ENCODE data around the gene INPP1.
A peak's percentile ranks its signal among the peaks of the same experiment; 100 is the strongest.

Gene INPP1

GRCh38 chr2:190323406-190323805 is 20.0 kb upstream of the INPP1 start:
- H3K27ac ChIP-seq = no peak overlapping the region
- no peak for TF ChIP-seq ZFX (IDR thresholded peaks at IDR 0.05)

GRCh38 chr2:190325588-190325987 is 17.8 kb upstream of the INPP1 start:
- H3K27ac ChIP-seq = no peak overlapping the region
- TF ChIP-seq CTCF (conservative IDR thresholded peaks at IDR 0.05) = no peak
- TF ChIP-seq ZFX (IDR thresholded peaks at IDR 0.05) = no peak

- TF ChIP-seq ZFX (IDR thresholded peaks at IDR 0.05) = no peak
- TF ChIP-seq CTCF (conservative IDR thresholded peaks at IDR 0.05) = no peak
- H3K27ac ChIP-seq = no peak overlapping the region
Measured at GRCh38 chr2:190327867-190328572, 15.4 kb upstream of the INPP1 start.

- TF ChIP-seq CTCF (conservative IDR thresholded peaks at IDR 0.05) = peak; percentile 16; the same call in 1 of the 2 replicates
- TF ChIP-seq ZFX (IDR thresholded peaks at IDR 0.05) = no peak
- no peak overlapping the region for H3K27ac ChIP-seq
Measured at GRCh38 chr2:190328573-190329147, 14.7 kb upstream of the INPP1 start.

- TF ChIP-seq CTCF (conservative IDR thresholded peaks at IDR 0.05) = no peak
- no peak for TF ChIP-seq ZFX (IDR thresholded peaks at IDR 0.05)
Measured at GRCh38 chr2:190333395-190333794, 10.0 kb upstream of the INPP1 start.

GRCh38 chr2:190333928-190334327 is 9.5 kb upstream of the INPP1 start:
- no peak overlapping the region for H3K27ac ChIP-seq
- TF ChIP-seq ZFX (IDR thresholded peaks at IDR 0.05) (no peak), CTCF (conservative IDR thresholded peaks at IDR 0.05) (no peak)

More at GRCh38 chr2:190333395-190333794, 10.0 kb upstream of the INPP1 start:
- H3K27ac ChIP-seq = no peak overlapping the region

GRCh38 chr2:190334479-190335224 is 8.7 kb upstream of the INPP1 start:
- TF ChIP-seq CTCF (conservative IDR thresholded peaks at IDR 0.05) (no peak), ZFX (IDR thresholded peaks at IDR 0.05) (no peak)
- no peak overlapping the region for H3K27ac ChIP-seq

Measured in C4-2B (cell line).